IgD-negative memory B cell (primary cell): ENCODE data around the gene SARS1. TPM values are rescaled to one million over a fixed set of nuclear protein-coding genes. Genes with fewer than 3 reads are reported as not detected.
"Not testable (repeated sequence)": the region's sequence is repeated elsewhere in the genome, so short reads cannot be mapped to it uniquely, and the experiment has no call there.

Source experiments
- H3K27ac Mint-ChIP-seq, 3 donors: one replicate each; pipeline ENCODE4 v1.8.0; 2020 to 2022; ENCODE audit warnings: mild to moderate bottlenecking in 3 of 3, mixed read lengths in 3 of 3, moderate library complexity in 1 of 3
- H3K27me3 Mint-ChIP-seq: one replicate; pipeline ENCODE4 v1.8.0; 2021; ENCODE audit warnings: mixed read lengths
- H3K36me3 Mint-ChIP-seq: one replicate; pipeline ENCODE4 v1.8.0; 2020; ENCODE audit warnings: mild to moderate bottlenecking, mixed read lengths
- H3K4me1 Mint-ChIP-seq, 3 donors: one replicate each; pipeline ENCODE4 v1.8.0; 2020 to 2022; ENCODE audit warnings: mixed read lengths in 3 of 3, mild to moderate bottlenecking in 1 of 3
- H3K4me3 Mint-ChIP-seq, 4 donors: one replicate each; pipeline ENCODE4 v1.8.0; 2020 to 2022; ENCODE audit warnings: mild to moderate bottlenecking in 4 of 4, mixed read lengths in 4 of 4, moderate library complexity in 3 of 4
- H3K9me3 Mint-ChIP-seq, 3 donors: one replicate each; pipeline ENCODE4 v1.8.0; 2020 to 2021; ENCODE audit warnings: mixed read lengths in 3 of 3, mild to moderate bottlenecking in 1 of 3
- polyA plus RNA-seq: library from polyadenylated mRNA; unstranded; fragments of 300-500 nt; fragmentation: Illumina TruSeq; gene quantifications from one replicate; pipeline ENCODE4 v1.2.3, GENCODE V29; 2021

Gene SARS1
- 127 TPM for polyA plus RNA-seq

GRCh38 chr1:109213824-109214693 lies at the start of gene SARS1:
Gene SARS1, plus strand, starts transcription at chr1:109213918. Its CDS starts 75 bp downstream, at chr1:109213993.
- Mint-ChIP-seq H3K4me1 (peaks cover 25 to 31% (median 30%) of the 10 kb centered on the region in 3 donors), H3K27me3 (no peaks in the 10 kb centered on the region), H3K36me3 (peaks cover 5% of the 10 kb centered on the region), H3K27ac (peak within 1 kb of the TSS; percentile 95 to 98 (median 96)), H3K9me3 (no peaks in the 10 kb centered on the region), H3K4me3 (peak within 1 kb of the TSS; percentile 95 to 99 (median 98))

- peaks cover 0 to 1% (median 0%) of the 10 kb centered on the region in 3 donors for H3K9me3 Mint-ChIP-seq
- no peaks in the 10 kb centered on the region for H3K27me3 Mint-ChIP-seq
- H3K27ac Mint-ChIP-seq: peak overlapping the region in 2 of 3 donors; percentile 76 to 94
- peaks cover 7 to 21% (median 9%) of the 10 kb centered on the region in 3 donors for H3K4me1 Mint-ChIP-seq
- H3K4me3 Mint-ChIP-seq: no peak overlapping the region
- H3K36me3 Mint-ChIP-seq: no peaks in the 10 kb centered on the region
Observed at GRCh38 chr1:109164538-109164937, 49.2 kb upstream of the SARS1 start.

GRCh38 chr1:109167001-109167506 lies 46.7 kb upstream of the SARS1 start:
- Mint-ChIP-seq H3K4me1 (peaks cover 6 to 17% (median 8%) of the 10 kb centered on the region in 3 donors), H3K9me3 (peaks cover 0 to 1% (median 0%) of the 10 kb centered on the region in 3 donors), H3K4me3 (no peak overlapping the region), H3K36me3 (no peaks in the 10 kb centered on the region), H3K27me3 (peaks cover 4% of the 10 kb centered on the region), H3K27ac (peak overlapping the region in 1 of 3 donors; percentile 19)

GRCh38 chr1:109170035-109170764 lies 43.5 kb upstream of the SARS1 start:
- Mint-ChIP-seq H3K27me3 (peaks cover 4% of the 10 kb centered on the region), H3K4me3 (no peak overlapping the region), H3K9me3 (no peaks in the 10 kb centered on the region), H3K4me1 (peaks cover 1 to 5% (median 3%) of the 10 kb centered on the region in 3 donors), H3K27ac (no peak overlapping the region), H3K36me3 (no peaks in the 10 kb centered on the region)

- no peaks in the 10 kb centered on the region for H3K9me3 Mint-ChIP-seq
- peaks cover 1 to 3% (median 2%) of the 10 kb centered on the region in 3 donors for H3K4me1 Mint-ChIP-seq
- no peaks in the 10 kb centered on the region for H3K36me3 Mint-ChIP-seq
- H3K27me3 Mint-ChIP-seq: peaks cover 4% of the 10 kb centered on the region
- no peak overlapping the region for H3K4me3 Mint-ChIP-seq
- no peak overlapping the region for H3K27ac Mint-ChIP-seq
Observed at GRCh38 chr1:109171646-109172045, 42.1 kb upstream of the SARS1 start.

- not testable (repeated sequence) for H3K36me3 Mint-ChIP-seq, H3K27me3 Mint-ChIP-seq, H3K27ac Mint-ChIP-seq, H3K4me3 Mint-ChIP-seq, H3K9me3 Mint-ChIP-seq, H3K4me1 Mint-ChIP-seq
Observed at GRCh38 chr1:109176349-109176748, 37.4 kb upstream of the SARS1 start.

- H3K4me1 Mint-ChIP-seq, H3K9me3 Mint-ChIP-seq, H3K36me3 Mint-ChIP-seq, H3K27me3 Mint-ChIP-seq, H3K4me3 Mint-ChIP-seq, H3K27ac Mint-ChIP-seq: not testable (repeated sequence)
Observed at GRCh38 chr1:109180715-109181084, 33.0 kb upstream of the SARS1 start.

- H3K36me3 Mint-ChIP-seq: no peaks in the 10 kb centered on the region
- no peak overlapping the region for H3K27ac Mint-ChIP-seq
- peaks cover 3% of the 10 kb centered on the region for H3K27me3 Mint-ChIP-seq
- H3K9me3 Mint-ChIP-seq: no peaks in the 10 kb centered on the region
- H3K4me3 Mint-ChIP-seq: no peak overlapping the region
- H3K4me1 Mint-ChIP-seq: peaks cover 0 to 3% (median 0%) of the 10 kb centered on the region in 3 donors
Observed at GRCh38 chr1:109181085-109181806, 32.5 kb upstream of the SARS1 start.

GRCh38 chr1:109181807-109182163 lies 31.9 kb upstream of the SARS1 start:
- Mint-ChIP-seq H3K9me3 (no peaks in the 10 kb centered on the region), H3K4me1 (peaks cover 0 to 3% (median 0%) of the 10 kb centered on the region in 3 donors), H3K27ac (no peak overlapping the region), H3K27me3 (peaks cover 3% of the 10 kb centered on the region), H3K4me3 (no peak overlapping the region), H3K36me3 (no peaks in the 10 kb centered on the region)

- Mint-ChIP-seq H3K27me3 (peaks cover 8% of the 10 kb centered on the region), H3K4me1 (peaks cover 0 to 3% (median 0%) of the 10 kb centered on the region in 3 donors), H3K4me3 (no peak overlapping the region), H3K9me3 (no peaks in the 10 kb centered on the region), H3K27ac (no peak overlapping the region), H3K36me3 (no peaks in the 10 kb centered on the region)
Observed at GRCh38 chr1:109183058-109183738, 30.5 kb upstream of the SARS1 start.

GRCh38 chr1:109184687-109185086 lies 29.0 kb upstream of the SARS1 start:
- Mint-ChIP-seq H3K4me3 (no peak overlapping the region), H3K27ac (no peak overlapping the region), H3K36me3 (no peaks in the 10 kb centered on the region), H3K9me3 (no peaks in the 10 kb centered on the region), H3K4me1 (peaks cover 0 to 3% (median 0%) of the 10 kb centered on the region in 3 donors), H3K27me3 (peaks cover 8% of the 10 kb centered on the region)

- Mint-ChIP-seq H3K36me3 (no peaks in the 10 kb centered on the region), H3K4me1 (peaks cover 0 to 3% (median 0%) of the 10 kb centered on the region in 3 donors), H3K27ac (no peak overlapping the region), H3K27me3 (peaks cover 8% of the 10 kb centered on the region), H3K9me3 (no peaks in the 10 kb centered on the region), H3K4me3 (no peak overlapping the region)
Observed at GRCh38 chr1:109185357-109185756, 28.4 kb upstream of the SARS1 start.

- peaks cover 0 to 3% (median 0%) of the 10 kb centered on the region in 3 donors for H3K4me1 Mint-ChIP-seq
- no peak overlapping the region for H3K27ac Mint-ChIP-seq
- H3K9me3 Mint-ChIP-seq: no peaks in the 10 kb centered on the region
- H3K4me3 Mint-ChIP-seq: no peak overlapping the region
- no peaks in the 10 kb centered on the region for H3K36me3 Mint-ChIP-seq
- peaks cover 8% of the 10 kb centered on the region for H3K27me3 Mint-ChIP-seq
Observed at GRCh38 chr1:109185990-109186732, 27.6 kb upstream of the SARS1 start.

- H3K27me3 Mint-ChIP-seq: peaks cover 8% of the 10 kb centered on the region
- no peak overlapping the region for H3K4me3 Mint-ChIP-seq
- H3K9me3 Mint-ChIP-seq: no peaks in the 10 kb centered on the region
- H3K27ac Mint-ChIP-seq: no peak overlapping the region
- no peaks in the 10 kb centered on the region for H3K36me3 Mint-ChIP-seq
- peaks cover 0 to 3% (median 0%) of the 10 kb centered on the region in 3 donors for H3K4me1 Mint-ChIP-seq
Observed at GRCh38 chr1:109186733-109187086, 27.0 kb upstream of the SARS1 start.
